22Rv1 (cell line): ENCODE results near the gene TK1.
A peak's percentile ranks its signal among the peaks of the same experiment; 100 is the strongest.

Experiments
- H3K27ac ChIP-seq: fragments of 450-650 bp; 2 replicates; pipeline ENCODE4 v1.5.1; 2017
- CTCF ChIP-seq: fragments of 450-650 bp; IDR thresholded peaks from 2 replicates; pipeline ENCODE4 v1.5.1; 2017; ENCODE audit warnings: mild to moderate bottlenecking
- ZFX ChIP-seq: fragments of 450-650 bp; IDR thresholded peaks from 2 replicates; pipeline ENCODE4 v1.6.1; 2017; ENCODE audit warnings: antibody characterized with exemption, borderline replicate concordance

Gene TK1

DNA sequence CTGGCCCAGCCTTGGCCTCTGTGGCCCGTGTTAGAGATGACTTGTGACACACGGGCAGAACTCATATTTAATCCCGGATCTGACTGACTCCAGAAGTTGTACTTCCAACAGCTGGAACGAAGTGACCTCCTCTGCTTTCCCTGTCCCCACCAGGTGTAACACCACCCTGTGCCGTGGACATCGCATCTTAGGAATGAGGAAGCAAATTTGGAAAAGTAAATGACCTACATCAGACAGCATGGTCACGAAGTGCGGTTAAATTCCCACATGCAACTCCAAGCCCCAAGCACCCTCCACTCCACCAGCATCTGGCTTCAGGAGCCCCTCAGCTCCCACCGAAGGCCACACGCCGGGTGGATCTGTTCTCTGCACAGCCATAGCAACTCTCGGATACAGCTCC, 2.9 kb downstream of the TK1 start:
- TF ChIP-seq CTCF (no peak), ZFX (no peak)
- H3K27ac ChIP-seq: no peak overlapping the region

GRCh38 chr17:78182504-78182903, 4.3 kb downstream of the TK1 start:
- no peak for TF ChIP-seq CTCF
- TF ChIP-seq ZFX: no peak
- H3K27ac ChIP-seq: no peak overlapping the region

- TF ChIP-seq CTCF: no peak
- no peak for TF ChIP-seq ZFX
- no peak overlapping the region for H3K27ac ChIP-seq
Observed at GRCh38 chr17:78180508-78180907, 6.3 kb downstream of the TK1 start.

- no peak for TF ChIP-seq ZFX
- TF ChIP-seq CTCF: no peak
- no peak overlapping the region for H3K27ac ChIP-seq
Observed at GRCh38 chr17:78180083-78180482, 6.8 kb downstream of the TK1 start.

DNA sequence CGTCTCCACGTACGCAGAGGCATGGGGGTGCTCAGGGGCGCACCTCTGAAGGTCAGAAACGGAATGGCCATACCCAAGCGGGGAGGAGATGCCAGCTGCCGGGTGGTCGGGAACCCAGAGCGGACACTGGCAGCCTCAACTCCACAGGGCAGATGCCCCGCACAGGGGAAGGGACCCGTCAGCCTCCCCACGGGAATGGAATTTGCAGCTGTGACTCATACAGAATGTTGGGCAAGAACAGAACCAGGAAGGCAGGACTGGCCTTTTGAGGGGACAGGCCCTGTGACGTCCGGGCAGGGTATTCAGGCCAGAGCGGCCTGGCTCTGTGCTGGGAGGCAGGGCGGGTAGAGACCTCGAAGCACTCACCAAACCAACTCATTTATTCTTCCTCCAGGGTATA, 7.5 kb downstream of the TK1 start:
- H3K27ac ChIP-seq: peak overlapping the region; percentile 98; the same call in 1 of the 2 replicates
- TF ChIP-seq CTCF: no peak
- TF ChIP-seq ZFX: no peak

DNA sequence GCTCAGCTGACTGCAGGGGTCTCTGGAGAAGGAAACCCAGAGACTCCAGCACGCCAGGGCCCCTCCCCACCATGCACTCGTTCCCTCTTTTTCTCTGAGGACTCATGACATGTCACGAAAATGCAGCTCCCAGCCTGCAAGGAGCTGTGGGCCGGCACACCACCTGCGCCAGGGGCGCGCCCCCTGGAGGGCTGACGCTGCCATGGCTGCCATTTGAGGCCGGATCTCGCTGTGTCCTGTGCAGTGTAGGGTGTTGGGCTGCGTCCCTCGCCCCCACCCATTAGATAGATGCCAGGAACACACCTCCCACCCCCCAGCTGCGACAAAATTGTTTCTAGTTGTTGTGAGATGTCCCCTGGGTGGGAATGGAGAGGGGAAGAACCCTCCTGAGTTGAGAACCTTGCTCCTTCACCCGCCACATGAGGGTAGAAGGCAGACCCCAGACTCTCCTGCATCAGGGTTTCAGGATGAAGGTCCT, 10.3 kb downstream of the TK1 start:
- H3K27ac ChIP-seq: peak overlapping the region; percentile 98

GRCh38 chr17:78175643-78175981, 11.2 kb downstream of the TK1 start:
- peak overlapping the region; percentile 98 for H3K27ac ChIP-seq
- TF ChIP-seq ZFX: no peak
- no peak for TF ChIP-seq CTCF

More for the DNA sequence above, 10.3 kb downstream of the TK1 start:
- TF ChIP-seq CTCF (peak; percentile 96), ZFX (no peak)
